Gastrocnemius medialis (tissue), 4 donors: Measurements from ENCODE around the gene LMX1A.

Experiments used
- POLR2A ChIP-seq, 2 donors: fragments of 450-650 bp; IDR thresholded peaks; one replicate each; pipeline ENCODE4 v1.6.1; 2017; ENCODE audit warnings: antibody characterized with exemption in 2 of 2, mild to moderate bottlenecking in 2 of 2, moderate library complexity in 2 of 2
- TF ChIP-seq, protein P1 (sequence below), 5 experiments: fragments of 450-650 bp in 3 of 5; fragments of 200-600 bp in 2 of 5; sonication (generic) in 2 of 5; IDR thresholded peaks in 4 of 5; conservative IDR thresholded peaks in 1 of 5; 1 replicate in 4 of 5; 2 replicates in 1 of 5; pipeline ENCODE4 v1.5.1; 2016 to 2019; ENCODE audit warnings: antibody characterized with exemption in 5 of 5, mild to moderate bottlenecking in 3 of 5, moderate library complexity in 3 of 5

DNA sequence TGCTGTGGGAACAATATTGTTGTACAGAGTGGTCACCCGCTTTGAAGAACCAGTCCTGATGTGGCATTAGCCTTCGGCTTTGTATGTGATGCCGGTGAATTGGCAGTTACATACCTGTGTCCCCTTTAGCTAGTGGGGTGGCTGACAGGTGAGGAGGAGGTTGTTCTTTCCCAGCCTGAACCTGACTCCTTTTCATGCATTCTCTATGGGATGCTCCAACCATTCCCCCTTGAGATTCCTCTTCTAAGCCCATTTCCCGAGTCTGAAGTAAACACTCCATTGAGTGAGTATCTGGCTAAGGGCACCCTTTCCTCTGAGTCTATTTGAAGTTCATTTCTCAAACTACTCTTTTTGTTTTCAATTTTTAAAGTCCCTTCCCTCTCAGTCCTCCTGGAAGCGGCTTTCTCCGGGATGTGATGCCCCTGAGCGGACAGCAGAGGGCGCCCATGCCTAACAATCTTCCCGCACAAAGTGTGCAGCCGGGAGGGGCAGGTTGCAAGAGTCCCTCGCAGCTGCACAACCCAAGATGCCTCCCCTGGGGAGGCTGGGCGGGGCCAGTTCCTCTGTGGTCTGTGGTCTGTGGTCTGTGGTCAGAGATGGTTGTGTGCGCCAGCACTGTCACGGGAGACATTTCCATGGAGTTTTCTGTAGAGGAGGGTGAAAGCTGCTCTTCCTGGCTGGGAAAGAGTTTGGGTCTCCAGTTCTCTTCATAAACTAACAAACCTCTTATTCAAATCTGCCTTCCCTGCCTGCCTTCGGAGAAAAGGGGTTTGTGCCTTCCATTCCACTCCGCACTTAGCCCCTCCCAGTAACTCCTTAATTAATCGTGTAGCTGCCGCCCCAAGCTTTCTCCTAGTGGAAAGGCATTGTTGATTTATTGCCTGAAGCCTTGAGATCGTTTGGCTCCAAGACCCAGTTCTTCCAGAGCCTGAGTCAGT, 36.4 kb upstream of the LMX1A start:
- TF ChIP-seq, protein P1, sequence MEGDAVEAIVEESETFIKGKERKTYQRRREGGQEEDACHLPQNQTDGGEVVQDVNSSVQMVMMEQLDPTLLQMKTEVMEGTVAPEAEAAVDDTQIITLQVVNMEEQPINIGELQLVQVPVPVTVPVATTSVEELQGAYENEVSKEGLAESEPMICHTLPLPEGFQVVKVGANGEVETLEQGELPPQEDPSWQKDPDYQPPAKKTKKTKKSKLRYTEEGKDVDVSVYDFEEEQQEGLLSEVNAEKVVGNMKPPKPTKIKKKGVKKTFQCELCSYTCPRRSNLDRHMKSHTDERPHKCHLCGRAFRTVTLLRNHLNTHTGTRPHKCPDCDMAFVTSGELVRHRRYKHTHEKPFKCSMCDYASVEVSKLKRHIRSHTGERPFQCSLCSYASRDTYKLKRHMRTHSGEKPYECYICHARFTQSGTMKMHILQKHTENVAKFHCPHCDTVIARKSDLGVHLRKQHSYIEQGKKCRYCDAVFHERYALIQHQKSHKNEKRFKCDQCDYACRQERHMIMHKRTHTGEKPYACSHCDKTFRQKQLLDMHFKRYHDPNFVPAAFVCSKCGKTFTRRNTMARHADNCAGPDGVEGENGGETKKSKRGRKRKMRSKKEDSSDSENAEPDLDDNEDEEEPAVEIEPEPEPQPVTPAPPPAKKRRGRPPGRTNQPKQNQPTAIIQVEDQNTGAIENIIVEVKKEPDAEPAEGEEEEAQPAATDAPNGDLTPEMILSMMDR (IDR thresholded peaks at IDR 0.05 in 4 of 5, conservative IDR thresholded peaks at IDR 0.05 in 1 of 5), result peak; percentile 87 to 97 (median 91)
- TF ChIP-seq POLR2A (IDR thresholded peaks at IDR 0.05), result no peak
